Pulmonary artery endothelial cell (primary cell): ENCODE measurements around the gene GABRG3. TPM values are rescaled to one million over a fixed set of nuclear protein-coding genes. Genes with fewer than 3 reads are reported as not detected.

ENCODE experiments used
- DNase-seq: peaks from one replicate; pipeline ENCODE4 v3.0.0-alpha.2; 2011; ENCODE audit warnings: low read depth, low spot score
- total RNA-seq: library from RNA; depleted of rRNA; stranded (reverse); fragments of >200 nt; gene quantifications from 2 replicates; pipeline ENCODE4 v1.2.3, GENCODE V29; 2014

Gene GABRG3
- total RNA-seq, 1 donor from 2014 or later, result not detected

DNA sequence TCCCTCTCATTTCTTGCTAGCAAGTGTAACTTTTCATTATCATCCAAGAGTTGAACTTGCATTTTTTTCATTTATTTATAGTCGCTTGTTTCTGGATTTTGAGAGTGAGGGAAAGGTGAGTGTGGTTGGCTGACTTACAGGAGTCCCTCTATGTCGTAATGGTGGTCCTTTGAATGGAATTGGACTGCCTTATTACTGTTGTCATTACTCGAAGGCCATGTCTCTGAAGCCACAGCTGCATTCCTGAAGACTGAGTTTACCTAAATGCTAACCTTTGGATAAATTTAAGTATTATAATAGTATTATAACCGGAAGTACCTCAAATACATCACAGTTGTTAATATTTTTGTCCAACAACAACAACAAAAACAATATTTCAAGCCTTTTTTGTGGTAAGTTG is 488.9 kb downstream of the GABRG3 start:
- no peak for DNase-seq

DNA sequence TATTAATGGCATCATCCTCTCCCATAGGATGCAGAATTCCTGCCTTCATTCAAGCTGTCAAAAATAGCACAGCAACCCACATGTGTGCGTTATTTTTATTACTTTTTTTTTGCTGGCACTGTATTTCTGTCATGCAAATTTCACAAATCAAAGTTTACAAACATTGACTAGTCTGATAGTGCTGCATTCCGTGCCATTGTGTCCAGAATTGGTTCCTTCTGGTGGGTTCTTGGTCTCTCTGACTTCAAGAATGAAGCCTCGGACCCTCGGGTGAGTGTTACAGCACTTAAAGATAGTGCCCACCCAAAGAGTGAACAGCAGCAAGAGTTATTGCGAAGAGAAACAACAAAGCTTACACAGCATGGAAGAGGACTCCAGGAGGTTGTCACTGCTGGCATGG is 490.2 kb downstream of the GABRG3 start:
- DNase-seq, result no peak

DNA sequence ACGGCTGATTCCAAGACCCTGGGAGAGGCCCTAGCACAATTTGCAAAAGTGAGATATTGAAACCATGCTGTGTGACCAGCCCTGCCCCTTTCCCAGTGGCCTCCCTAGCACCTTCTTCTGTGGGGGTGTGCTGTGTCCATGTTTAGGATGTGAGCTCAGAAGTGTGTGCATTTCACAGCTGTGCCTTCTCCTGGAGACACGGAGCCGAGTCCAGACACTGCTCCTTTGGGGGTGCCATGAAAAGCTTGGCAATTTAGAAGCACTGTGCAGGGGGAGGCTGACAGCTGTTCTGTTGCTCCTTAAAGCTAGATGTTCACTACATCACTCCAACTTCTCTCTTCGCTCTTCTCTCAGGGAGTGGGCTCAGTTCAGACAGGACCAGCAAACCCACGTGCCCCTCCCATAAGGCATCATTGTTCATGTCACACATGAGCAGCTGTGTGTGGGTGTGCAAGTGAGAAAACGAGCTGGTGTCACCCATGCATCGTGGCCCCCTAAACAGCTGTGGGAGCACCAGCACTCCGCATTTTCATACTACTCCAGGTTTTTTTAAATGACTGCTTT is 492.6 kb downstream of the GABRG3 start:
- no peak for DNase-seq

DNA sequence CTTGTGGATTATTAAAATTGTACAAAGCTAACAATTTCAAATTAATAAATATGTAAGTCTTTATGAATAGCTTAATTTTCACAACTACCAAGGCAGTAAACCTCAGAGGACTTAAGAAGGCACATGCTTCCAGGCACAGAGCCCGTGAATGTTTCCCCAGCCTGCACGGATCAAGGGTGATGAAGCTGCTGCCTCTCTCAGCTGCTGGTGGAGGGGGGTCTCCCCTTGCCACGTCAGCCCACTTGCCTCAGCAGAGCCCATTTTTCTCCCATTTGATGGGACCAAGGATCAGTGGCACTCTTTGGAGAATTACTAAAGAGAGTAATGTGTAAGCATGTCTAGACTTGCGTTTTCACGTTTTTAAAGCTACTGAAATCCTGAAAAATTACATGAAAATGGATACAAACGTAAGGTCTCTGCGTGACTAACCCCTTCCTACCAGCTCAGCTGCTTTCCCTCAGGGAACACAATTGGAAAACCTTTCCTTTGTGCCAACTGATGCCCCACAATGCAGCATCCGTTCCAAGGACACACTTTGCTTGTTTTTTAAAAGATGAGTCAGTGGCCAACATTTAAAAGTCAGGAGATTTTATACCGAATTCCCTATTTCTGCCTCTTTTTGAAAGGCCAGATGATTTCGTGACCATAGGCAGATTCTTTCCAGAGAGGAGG is 494.1 kb downstream of the GABRG3 start:
- no peak for DNase-seq

DNA sequence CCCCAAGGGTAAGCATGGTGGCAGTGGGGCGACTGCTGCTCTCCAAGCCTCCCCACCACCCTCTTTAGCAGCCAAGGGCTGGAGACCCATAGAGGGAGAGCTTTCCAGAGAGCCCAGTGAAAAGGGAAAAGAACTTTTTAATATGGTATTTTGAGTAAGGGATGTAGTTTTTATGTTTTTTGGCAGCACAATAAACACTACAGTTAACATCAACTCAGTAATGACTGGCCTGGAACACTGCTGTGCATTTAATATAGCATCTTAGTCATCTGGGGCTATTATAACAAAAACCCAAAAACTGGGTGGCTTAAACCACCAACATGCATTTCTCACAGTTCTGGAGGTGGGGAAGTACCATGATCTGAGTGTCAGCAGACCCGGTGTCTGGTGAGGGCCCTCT is 495.8 kb downstream of the GABRG3 start:
- DNase-seq, result no peak

DNA sequence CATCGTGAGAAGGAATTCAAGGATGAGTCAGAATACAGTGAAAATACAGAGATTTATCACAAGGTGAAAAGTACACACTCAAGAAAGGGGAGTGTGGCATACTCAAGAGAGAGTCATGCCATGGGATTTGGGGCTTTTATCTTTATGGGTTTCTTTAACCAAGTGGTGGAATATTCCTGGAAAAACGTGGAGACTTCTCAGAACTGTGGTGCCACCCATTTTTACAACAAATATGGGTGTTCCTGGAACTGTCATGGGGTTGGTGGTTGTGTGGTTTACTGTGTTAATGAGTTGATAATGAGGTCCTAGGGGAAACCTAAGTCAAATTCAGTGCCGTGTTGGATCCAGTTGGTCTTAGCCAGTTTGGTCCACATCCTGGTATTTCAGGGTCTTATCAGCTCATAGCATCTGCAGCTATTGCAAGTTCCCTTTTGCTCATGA is 497.2 kb downstream of the GABRG3 start:
- no peak for DNase-seq

DNA sequence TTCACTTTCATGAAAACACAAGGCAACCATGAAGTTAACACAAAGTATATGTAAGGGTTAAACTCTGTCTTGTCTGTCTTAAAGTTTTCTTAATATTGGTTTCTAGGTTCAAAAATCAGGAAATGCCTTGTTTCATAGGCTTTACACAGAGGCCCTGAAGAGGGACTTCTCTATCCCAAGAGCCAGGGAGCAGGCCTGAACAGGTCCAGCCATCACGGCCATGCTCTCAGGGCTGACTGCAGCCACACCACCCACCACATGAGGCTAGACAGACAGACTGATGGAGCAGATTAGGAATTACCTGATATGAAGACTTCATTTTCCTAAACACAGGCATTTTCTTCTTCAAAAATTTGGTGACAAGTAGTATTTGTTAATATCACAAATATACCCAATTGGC is 502.9 kb downstream of the GABRG3 start:
- DNase-seq, result no peak

DNA sequence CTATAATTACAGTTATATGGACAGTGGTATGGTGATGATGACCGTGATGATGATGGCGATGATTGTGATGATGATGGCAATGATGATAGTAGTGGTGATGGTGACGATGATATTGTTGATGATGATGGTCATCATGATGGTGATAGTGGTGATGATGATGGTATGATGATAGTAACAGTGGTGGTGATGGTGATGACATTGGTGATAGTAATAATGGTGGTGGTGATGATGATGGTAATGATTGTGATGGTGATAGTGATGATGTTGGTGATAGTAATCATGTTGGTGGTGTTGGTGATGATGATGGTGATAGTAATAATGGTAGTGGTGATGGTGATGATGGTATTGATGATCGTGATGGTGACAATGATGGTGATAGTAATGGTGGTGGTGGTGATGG is 504.4 kb downstream of the GABRG3 start:
- no peak for DNase-seq

DNA sequence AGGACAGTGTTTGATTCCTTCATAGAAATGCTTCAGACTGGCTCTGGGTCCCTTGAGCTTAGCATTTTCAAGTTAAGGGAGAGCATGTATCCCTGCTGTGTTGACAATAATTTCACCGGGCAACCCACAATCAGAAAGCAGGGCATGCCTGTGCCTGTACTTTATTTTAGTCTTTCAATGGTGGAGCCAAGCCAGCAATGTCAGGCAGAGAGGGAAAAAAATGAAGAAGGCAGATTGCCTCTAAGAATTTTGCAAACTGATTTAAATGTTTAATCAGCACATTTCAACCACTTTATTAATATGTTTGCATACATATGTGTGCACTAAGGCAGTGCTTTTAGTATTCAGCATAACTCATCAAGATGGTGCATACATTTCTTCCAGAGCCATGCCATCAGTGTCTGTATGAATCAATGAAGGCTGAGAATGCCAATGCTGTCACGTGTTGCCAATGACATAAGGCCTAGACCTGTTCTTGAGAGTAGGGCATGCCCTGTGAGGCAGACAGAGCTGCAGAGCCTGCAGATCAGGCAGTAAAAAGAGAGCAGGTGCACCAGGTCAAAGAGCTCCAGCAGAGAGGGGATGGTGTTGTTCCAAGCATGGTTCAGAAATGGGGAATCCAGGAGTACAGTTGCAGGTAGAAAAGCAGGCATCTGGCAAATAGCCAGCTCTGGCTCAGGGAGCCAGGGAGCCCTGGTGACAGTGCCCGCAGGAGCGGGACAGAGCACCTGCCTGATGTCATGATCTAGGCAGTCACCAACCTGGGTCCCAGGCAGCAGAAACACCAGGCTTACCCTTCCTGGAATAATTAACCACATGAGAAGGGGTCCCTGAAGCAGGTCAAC is 508.5 kb downstream of the GABRG3 start:
- DNase-seq, result no peak

DNA sequence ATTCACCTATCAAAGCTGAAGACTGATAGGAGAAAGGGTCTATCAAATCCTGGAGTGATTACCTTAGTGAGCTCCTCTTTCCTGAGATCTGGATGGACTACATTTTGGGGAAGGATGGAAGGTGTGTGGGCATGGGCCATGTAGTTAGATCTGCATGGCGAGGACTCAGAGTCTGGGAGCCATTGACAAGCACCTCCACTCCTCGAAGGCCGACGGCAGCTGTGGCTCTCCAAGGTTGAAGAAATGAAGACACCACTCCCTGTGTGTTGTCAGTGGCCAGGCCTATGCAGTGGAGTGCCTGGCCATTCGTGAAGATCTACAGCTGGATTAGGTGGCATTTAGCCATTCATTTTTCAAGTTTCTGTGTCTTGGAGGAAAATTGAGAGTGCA is 509.2 kb downstream of the GABRG3 start:
- no peak for DNase-seq

DNA sequence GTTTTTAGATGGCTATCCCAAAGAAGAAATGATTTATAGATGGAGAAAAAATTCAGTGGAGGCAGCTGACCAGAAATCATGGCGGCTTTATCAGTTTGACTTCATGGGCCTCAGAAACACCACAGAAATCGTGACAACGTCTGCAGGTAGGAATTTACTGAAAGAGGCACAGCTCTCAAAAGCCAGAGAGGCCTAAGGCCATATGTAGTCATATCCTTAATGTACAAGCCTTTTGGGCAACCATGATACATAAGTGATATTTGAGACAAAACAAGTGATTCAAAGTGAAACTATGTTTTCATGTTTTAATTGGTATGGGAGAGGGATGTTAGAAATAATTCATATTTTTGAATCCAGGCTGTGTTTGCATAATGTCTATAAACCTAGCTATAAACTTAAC is 509.7 kb downstream of the GABRG3 start:
- no peak for DNase-seq

DNA sequence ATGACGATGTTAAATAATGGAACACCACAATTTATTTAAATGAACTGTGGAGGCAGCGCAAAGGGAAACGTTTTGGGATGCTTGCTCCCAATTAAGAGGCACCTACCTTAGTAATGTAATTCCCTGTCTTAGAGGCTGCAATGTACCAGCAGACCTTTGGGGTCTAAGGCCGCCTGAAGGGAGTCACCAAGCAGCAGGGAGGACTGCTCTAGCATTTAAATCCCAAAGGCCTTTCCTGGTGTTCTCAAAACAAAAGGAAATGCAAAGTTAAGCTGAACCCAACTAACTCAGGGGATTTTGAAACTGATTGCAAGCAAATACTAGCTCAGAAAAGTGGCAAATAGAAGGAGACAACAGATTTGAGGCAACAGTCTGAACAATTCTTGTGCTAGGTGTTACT is 510.8 kb downstream of the GABRG3 start:
- no peak for DNase-seq

DNA sequence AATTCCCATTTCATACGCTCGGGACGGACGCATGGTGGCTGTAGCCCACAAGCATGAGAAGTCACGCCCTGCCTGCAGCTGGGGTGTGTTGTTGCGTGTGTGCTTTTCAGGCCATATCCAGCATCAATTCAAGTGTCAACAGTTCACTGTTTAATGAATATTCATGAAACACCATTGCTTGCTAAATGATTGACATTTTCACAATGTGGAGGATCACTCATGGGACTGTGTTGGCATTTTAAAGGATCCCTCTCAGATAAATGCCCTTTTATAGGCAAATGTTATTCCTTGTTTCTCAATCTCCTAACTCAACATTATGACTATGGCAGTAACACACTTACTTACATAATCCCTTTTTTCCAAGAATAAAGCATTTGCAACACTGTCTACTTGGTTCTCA is 511.3 kb downstream of the GABRG3 start:
- DNase-seq, result no peak

DNA sequence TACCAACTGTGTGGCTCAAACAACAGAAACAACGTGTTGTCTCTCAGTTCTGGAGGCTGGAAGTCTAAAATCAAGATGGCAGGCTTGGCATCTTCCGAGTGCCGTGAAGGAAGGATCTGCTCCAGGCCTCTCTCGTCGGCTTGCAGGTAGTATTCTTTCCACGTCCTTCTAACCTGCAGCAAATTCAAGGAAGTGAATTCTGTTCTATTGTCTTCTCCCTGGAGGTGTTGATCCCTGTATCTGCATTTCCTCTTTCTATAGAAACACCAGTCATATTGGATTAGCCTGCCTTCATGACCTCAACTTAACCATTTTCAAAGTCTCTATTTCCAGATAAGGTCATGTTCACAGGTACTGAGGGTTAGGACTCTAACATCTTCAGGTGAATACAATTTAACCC is 512.1 kb downstream of the GABRG3 start:
- DNase-seq, result no peak

DNA sequence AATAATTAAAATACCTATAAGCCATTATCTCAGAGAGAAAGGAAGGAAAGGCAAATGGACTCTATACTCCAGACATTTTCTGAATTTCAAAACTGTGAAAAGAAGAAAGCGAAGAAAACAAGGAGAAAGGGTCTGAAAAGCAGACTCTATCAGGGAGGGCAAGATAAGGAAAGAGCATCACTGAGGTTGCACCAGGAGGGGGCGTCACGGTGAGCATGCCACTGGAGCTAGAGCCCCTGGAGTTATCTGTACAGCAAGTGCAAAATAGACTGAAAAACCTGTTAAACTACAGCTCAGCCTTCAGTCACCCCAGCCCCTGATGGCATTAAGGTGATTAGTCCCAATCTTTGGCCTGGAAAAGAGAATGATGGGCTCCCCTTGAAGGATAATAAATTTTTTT is 514.3 kb downstream of the GABRG3 start:
- DNase-seq, result no peak

DNA sequence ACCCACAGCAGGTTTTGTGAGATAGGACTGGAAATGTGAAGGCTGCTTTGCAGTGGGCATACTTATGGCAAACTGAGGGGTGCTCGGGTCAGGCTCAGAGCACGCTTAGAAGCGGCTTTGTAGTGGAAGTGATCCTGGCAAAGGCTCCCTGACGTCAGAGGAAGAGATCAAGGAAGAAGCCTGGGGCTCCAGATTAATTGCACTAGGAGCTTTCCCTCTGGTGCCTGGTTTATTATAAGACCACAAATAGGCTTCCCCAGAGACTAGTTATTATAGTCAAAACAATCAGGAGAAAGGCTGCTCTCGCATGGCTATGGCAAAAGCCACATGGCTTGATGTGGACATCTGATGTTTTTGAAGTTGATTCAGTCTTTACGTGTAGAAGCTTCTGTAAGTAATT is 515.1 kb downstream of the GABRG3 start:
- no peak for DNase-seq

DNA sequence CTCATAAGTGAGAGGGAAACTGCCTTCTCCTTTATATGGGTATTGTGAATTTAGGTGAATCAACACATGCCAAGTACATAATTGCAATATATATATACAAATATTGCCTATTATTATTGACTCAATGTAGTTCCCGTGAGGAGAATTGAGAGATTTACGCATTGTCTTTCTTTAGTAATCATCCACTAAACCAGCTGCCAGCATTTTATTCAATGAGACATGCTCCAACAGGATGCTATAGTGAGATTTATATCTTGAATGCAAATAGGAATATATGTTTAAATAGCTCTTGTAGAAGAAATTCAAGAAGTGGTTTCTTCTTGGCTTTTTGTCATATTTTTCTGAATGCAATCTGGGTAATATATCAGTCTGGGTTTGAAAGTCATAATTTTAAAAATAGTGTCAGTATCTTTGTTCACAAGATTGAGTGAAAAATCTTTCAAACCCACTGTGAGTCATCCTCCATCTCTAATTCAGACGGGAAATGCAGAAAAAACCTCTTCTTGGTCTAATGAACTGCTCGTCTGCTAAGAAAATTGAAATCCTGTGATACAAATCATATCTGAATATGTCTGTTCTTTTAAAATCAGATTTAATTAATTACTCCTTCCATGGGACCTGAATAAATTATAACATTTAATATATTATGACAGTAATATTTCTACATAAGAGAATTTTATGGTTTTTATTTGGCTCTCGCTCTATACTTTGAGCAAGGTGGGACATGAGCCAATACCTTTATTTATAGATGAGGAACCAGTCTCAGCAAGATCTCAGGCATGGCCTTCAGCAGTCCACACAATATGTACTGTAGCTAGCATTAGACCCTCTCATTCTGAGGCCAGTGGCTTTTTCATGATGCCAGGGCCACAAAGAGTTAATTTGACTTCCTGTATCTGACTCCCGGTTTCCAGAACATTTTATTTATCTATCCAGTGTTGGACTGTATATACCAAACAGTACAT is 516.0 kb downstream of the GABRG3 start:
- no peak for DNase-seq

DNA sequence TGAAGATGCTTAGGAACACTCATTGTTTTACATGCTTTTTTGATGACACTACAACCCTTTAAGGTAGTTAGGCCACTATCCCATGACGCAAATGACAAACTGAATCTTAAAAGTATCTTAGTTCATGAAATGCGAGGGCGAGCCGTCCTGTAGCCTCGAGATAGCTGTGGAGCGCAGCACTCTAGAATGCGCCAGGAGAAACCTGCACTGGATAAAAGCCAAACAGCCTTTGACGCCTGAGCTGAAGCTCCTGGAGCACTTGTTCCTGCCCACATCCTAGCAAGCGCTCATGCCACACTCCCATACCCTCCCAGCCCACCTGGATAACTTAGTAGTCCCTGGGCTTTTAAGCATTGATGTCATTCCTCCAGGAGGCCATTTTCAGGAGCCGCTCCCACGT is 516.9 kb downstream of the GABRG3 start:
- DNase-seq, result no peak

DNA sequence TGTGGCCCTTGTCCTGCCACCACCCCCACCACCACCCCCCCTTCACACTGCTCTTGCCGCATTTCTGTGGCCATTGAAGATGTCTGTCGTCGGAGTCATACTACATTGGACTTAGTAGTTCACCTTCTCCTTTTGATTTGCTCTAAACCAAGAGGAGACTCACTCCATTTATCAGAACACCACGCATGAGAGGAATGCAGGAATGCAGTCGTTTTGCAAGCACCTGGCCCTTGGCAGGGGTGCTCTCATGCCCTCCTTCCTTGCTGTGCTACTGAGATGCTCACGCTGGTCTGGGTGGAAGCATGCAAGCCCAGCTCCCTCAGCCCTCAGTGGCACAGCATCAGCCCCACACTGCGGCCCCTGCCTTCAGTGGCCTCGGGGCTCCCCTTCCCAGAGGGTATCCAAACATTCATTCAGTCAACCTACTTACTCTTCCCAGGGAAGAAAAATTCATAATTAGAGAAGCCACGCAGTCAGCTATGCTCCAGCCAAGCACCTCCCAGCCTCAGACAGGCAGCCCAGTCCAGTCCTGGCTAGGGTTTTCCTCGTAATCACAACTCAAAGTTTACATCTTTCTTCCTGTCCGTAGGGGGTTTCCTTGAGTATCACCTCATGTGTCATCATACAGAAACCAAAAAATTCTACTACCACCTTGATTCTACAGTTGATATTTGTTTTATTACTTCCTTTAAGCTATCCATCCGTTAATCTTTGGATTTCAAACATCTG is 520.0 kb downstream of the GABRG3 start:
- no peak for DNase-seq

DNA sequence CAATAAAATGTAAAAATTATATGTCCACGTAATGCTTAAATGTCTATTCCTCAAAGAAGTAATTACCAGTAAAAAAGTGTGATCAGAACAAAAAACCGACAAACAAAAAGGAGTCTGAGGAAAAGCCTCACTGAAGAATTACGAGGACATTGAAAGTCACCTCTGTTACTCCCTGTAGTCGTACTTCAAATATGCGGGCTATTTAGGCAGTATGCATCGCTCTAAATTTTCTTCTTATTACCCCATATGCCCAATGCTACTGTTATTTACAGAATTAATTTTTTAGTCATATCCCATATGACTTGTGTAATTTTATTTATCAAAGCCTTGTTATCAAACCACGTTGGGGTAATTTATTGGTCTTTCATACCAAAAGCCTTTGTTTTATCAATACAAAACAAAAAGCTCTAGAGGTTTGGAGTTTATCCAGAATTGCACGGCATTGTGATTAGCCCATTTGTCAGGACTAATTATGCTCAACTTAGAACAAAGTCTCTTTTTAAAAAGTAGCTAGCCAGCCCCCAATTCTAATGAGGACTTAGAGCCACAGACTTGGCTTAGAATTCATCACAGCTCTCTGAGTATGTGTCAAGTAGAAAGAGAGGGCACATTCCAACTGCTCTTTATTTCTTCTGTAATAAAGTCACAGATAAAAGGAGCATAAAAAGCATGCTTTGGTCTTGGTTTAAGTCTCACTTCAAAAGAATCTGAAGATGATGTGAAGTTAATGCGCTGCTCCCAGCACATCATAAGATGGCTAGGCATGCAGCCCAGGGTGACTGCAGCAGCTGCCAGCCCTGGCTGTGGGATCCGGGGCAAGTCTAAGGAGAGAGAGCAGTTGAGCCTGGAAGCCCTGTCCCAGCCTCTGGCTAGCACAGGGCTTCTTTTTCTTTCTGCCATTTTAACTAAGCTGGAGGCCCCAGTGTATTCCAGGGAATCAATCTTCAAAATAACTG is 521.0 kb downstream of the GABRG3 start:
- no peak for DNase-seq
